Hepatocyte (in vitro differentiated cells): Measurements from ENCODE around the gene DOCK1. TPM values are rescaled to one million over a fixed set of nuclear protein-coding genes. Genes with fewer than 3 reads are reported as not detected.
"Not testable (repeated sequence)": the region's sequence is repeated elsewhere in the genome, so short reads cannot be mapped to it uniquely, and the experiment has no call there.

ENCODE experiments used
- DNase-seq: peaks from one replicate; pipeline ENCODE4 v3.0.0-alpha.2; 2016; ENCODE audit warnings: low spot score
- H2AFZ ChIP-seq: fragments of 200-600 bp; sonication (generic); 2 replicates; pipeline ENCODE4 v1.6.0; 2016; ENCODE audit warnings: antibody characterized with exemption, mild to moderate bottlenecking
- H3K27ac ChIP-seq: fragments of 200-600 bp; sonication (generic); 2 replicates; pipeline ENCODE4 v1.5.1; 2016; ENCODE audit warnings: mild to moderate bottlenecking
- H3K27me3 ChIP-seq: fragments of 200-600 bp; sonication (generic); 2 replicates; pipeline ENCODE4 v1.6.1; 2016
- H3K36me3 ChIP-seq: fragments of 200-600 bp; sonication (generic); replicated peaks from 2 replicates; pipeline ENCODE4 v1.5.1; 2016; ENCODE audit warnings: low read depth; ENCODE audit not compliant: insufficient read depth
- H3K4me1 ChIP-seq: fragments of 200-600 bp; sonication (generic); 2 replicates; pipeline ENCODE4 v1.5.1; 2016; ENCODE audit warnings: mild to moderate bottlenecking, moderate library complexity; ENCODE audit not compliant: insufficient read depth
- H3K4me2 ChIP-seq: fragments of 200-600 bp; sonication (generic); 2 replicates; pipeline ENCODE4 v1.6.0; 2016
- H3K4me3 ChIP-seq: fragments of 200-600 bp; sonication (generic); 2 replicates; pipeline ENCODE4 v1.5.1; 2016; ENCODE audit warnings: mild to moderate bottlenecking
- H3K79me2 ChIP-seq: fragments of 200-600 bp; sonication (generic); 2 replicates; pipeline ENCODE4 v1.6.0; 2017; ENCODE audit warnings: mild to moderate bottlenecking
- H3K9me2 ChIP-seq: fragments of 200-600 bp; sonication (generic); replicated peaks from 2 replicates; pipeline ENCODE4 v1.6.0; 2017; ENCODE audit warnings: mild to moderate bottlenecking; ENCODE audit not compliant: insufficient read depth
- H3K9me3 ChIP-seq: fragments of 200-600 bp; sonication (generic); 2 replicates; pipeline ENCODE4 v1.5.1; 2016; ENCODE audit warnings: low read depth, mild to moderate bottlenecking
- H4K20me1 ChIP-seq: fragments of 200-600 bp; sonication (generic); 2 replicates; pipeline ENCODE4 v1.6.0; 2016; ENCODE audit warnings: mild to moderate bottlenecking; ENCODE audit not compliant: insufficient read depth, poor library complexity, severe bottlenecking
- CTCF ChIP-seq: fragments of 200-600 bp; sonication (generic); IDR thresholded peaks from 2 replicates; pipeline ENCODE4 v1.5.1; 2016; ENCODE audit warnings: antibody characterized with exemption, mild to moderate bottlenecking; ENCODE audit not compliant: poor library complexity
- EZH2 ChIP-seq: fragments of 200-600 bp; sonication (generic); IDR thresholded peaks from 2 replicates; pipeline ENCODE4 v1.6.1; 2016; ENCODE audit warnings: antibody characterized with exemption, mild to moderate bottlenecking, borderline replicate concordance
- EZH2phosphoT487 ChIP-seq: fragments of 200-600 bp; sonication (generic); IDR thresholded peaks from one replicate; pipeline ENCODE4 v1.6.1; 2018; ENCODE audit warnings: antibody characterized with exemption, mild to moderate bottlenecking, low read depth, moderate library complexity; ENCODE audit not compliant: unreplicated experiment, severe bottlenecking
- WGBS: methylation state at CpG from one replicate; pipeline ENCODE4 v1.1.6; 2016; ENCODE audit warnings: low lambda C conversion rate; ENCODE audit errors: missing lambda C conversion rate; 5-methylcytosine and 5-hydroxymethylcytosine counted together
- polyA plus RNA-seq: library from polyadenylated mRNA; unstranded; fragments of >200 nt; fragmentation: Nextera tagmentation; extraction: Ambion mirVana; gene quantifications from 2 replicates; pipeline ENCODE4 v1.2.1, GENCODE V29; 2016
- total RNA-seq: library from RNA; depleted of rRNA; stranded (reverse); fragments of >200 nt; gene quantifications from 2 replicates; pipeline ENCODE4 v1.2.3, GENCODE V29; 2014

DOCK1 gene
- total and polyA plus RNA-seq, 2 experiments from 2014 or later: 16.0 to 55.5 TPM

GRCh38 chr10:126889421-126889820 lies 15.8 kb upstream of the DOCK1 start:
- Histone ChIP-seq H3K4me2 (no peak overlapping the region), H3K27ac (no peak overlapping the region), H3K4me3 (no peak overlapping the region), H3K79me2 (no peaks in the 10 kb centered on the region), H3K4me1 (no peaks in the 10 kb centered on the region), H3K36me3 (no peaks in the 10 kb centered on the region), H3K9me2 (no peaks in the 10 kb centered on the region), H3K27me3 (no peaks in the 10 kb centered on the region), H3K9me3 (no peaks in the 10 kb centered on the region), H4K20me1 (no peaks in the 10 kb centered on the region), H2AFZ (no peak overlapping the region)
- TF ChIP-seq EZH2phosphoT487: no peak
- TF ChIP-seq EZH2: no peak
- TF ChIP-seq CTCF: no peak
- WGBS: 63% methylated on average over 1 of the region's 1 CpG
- DNase-seq: no peak

- not testable (repeated sequence) for H3K9me3 ChIP-seq, DNase-seq, H4K20me1 ChIP-seq, H3K27ac ChIP-seq, H3K4me1 ChIP-seq, H3K36me3 ChIP-seq, H2AFZ ChIP-seq, H3K4me3 ChIP-seq, H3K4me2 ChIP-seq, H3K79me2 ChIP-seq, H3K27me3 ChIP-seq, H3K9me2 ChIP-seq
- 89% methylated on average over 5 of the region's 5 CpGs for WGBS
Measured at GRCh38 chr10:126890797-126891196, 14.4 kb upstream of the DOCK1 start.

- no peaks in the 10 kb centered on the region for H4K20me1 ChIP-seq
- H3K4me1 ChIP-seq: no peaks in the 10 kb centered on the region
- H3K36me3 ChIP-seq: no peaks in the 10 kb centered on the region
- H3K27me3 ChIP-seq: no peaks in the 10 kb centered on the region
- H3K4me3 ChIP-seq: no peak overlapping the region
- no peak overlapping the region for H3K4me2 ChIP-seq
- H3K79me2 ChIP-seq: no peaks in the 10 kb centered on the region
- no peak overlapping the region for H2AFZ ChIP-seq
- H3K9me2 ChIP-seq: no peaks in the 10 kb centered on the region
- no peaks in the 10 kb centered on the region for H3K9me3 ChIP-seq
- no peak for DNase-seq
- TF ChIP-seq EZH2phosphoT487: no peak
- TF ChIP-seq EZH2: no peak
- TF ChIP-seq CTCF: no peak
- H3K27ac ChIP-seq: no peak overlapping the region
- 85% methylated on average over 16 of the region's 16 CpGs for WGBS
Measured at GRCh38 chr10:126892226-126893175, 12.7 kb upstream of the DOCK1 start.

- no peaks in the 10 kb centered on the region for H3K36me3 ChIP-seq
- H3K27me3 ChIP-seq: no peaks in the 10 kb centered on the region
- H4K20me1 ChIP-seq: no peaks in the 10 kb centered on the region
- H3K79me2 ChIP-seq: no peaks in the 10 kb centered on the region
- no peaks in the 10 kb centered on the region for H3K9me2 ChIP-seq
- H2AFZ ChIP-seq: no peak overlapping the region
- 91% methylated on average over 9 of the region's 9 CpGs for WGBS
- no peak for DNase-seq
- no peaks in the 10 kb centered on the region for H3K9me3 ChIP-seq
- no peak overlapping the region for H3K27ac ChIP-seq
- no peak overlapping the region for H3K4me2 ChIP-seq
- no peak for TF ChIP-seq CTCF
- no peak for TF ChIP-seq EZH2phosphoT487
- TF ChIP-seq EZH2: no peak
- no peak overlapping the region for H3K4me3 ChIP-seq
- no peaks in the 10 kb centered on the region for H3K4me1 ChIP-seq
Measured at GRCh38 chr10:126893206-126893605, 12.0 kb upstream of the DOCK1 start.
